B cell (primary cell): Measurements from ENCODE around the gene EZH2.

Source experiments
- EZH2 ChIP-seq: IDR thresholded peaks from 2 replicates; pipeline ENCODE4 v1.6.1; 2012; ENCODE audit warnings: borderline replicate concordance, low read depth, mild to moderate bottlenecking, moderate library complexity, low read length; ENCODE audit not compliant: insufficient read depth, poor library complexity, severe bottlenecking
- TF ChIP-seq, protein P1 (sequence below): fragments of 200-600 bp; IDR thresholded peaks from one replicate; pipeline ENCODE4 v1.8.0; 2022; ENCODE audit warnings: antibody characterized with exemption, mild to moderate bottlenecking

- TF ChIP-seq, protein P1, sequence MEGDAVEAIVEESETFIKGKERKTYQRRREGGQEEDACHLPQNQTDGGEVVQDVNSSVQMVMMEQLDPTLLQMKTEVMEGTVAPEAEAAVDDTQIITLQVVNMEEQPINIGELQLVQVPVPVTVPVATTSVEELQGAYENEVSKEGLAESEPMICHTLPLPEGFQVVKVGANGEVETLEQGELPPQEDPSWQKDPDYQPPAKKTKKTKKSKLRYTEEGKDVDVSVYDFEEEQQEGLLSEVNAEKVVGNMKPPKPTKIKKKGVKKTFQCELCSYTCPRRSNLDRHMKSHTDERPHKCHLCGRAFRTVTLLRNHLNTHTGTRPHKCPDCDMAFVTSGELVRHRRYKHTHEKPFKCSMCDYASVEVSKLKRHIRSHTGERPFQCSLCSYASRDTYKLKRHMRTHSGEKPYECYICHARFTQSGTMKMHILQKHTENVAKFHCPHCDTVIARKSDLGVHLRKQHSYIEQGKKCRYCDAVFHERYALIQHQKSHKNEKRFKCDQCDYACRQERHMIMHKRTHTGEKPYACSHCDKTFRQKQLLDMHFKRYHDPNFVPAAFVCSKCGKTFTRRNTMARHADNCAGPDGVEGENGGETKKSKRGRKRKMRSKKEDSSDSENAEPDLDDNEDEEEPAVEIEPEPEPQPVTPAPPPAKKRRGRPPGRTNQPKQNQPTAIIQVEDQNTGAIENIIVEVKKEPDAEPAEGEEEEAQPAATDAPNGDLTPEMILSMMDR = no peak
- no peak for TF ChIP-seq EZH2
Measured at GRCh38 chr7:148807436-148807835, 76.7 kb downstream of the EZH2 start.
